ENCODE data around the gene PHOSPHO2.

DNA sequence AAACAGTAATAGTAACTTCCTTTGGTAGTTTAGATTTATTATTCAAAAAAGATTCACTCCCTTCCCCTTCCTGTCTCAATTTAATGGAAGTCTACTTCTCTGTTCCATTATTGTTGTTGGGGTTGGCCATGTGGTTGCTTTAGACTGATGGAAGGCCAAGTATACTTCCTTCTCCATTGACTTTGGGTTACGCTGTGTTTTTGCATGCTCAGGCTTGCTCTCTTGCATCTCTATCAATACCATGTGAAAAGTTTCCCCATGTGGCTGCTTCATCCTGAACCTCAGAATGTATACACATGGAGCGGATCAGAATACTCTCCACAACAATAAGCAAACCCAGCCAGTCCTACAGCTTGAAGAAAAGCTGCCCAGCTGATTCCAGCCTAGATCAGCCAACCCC is 20.3 kb upstream of the PHOSPHO2 start:
- no peak for TF ChIP-seq CTCF (IDR thresholded peaks at IDR 0.05)
- TF ChIP-seq POLR2A (IDR thresholded peaks at IDR 0.05): no peak

All from testis (tissue), 2 donors.